WTC11 (cell line): ENCODE data around the gene TSHZ1. TPM values are rescaled to one million over a fixed set of nuclear protein-coding genes. Genes with fewer than 3 reads are reported as not detected.

Source experiments
- ATAC-seq: fragments of 200-7000 bp; cut with Tn5 transposase; 2 replicates; pipeline ENCODE4 v1.10.0; 2021; ENCODE audit warnings: mild to moderate bottlenecking, moderate library complexity
- CTCF ChIA-PET: fragments of 300-600 bp; sonication (Branson Sonifier 250); formaldehyde crosslinking; loops from one replicate; lab custom pipeline; 2021; ENCODE audit warnings: antibody characterized with exemption; lab: Charles Lee
- POLR2A ChIA-PET: fragments of 350-600 bp; sonication (Branson Sonifier 250); formaldehyde crosslinking; loops from one replicate; lab custom pipeline; 2021; ENCODE audit warnings: antibody characterized with exemption; lab: Charles Lee
- DNase-seq: peaks from one replicate; pipeline ENCODE4 v3.0.0; 2021; ENCODE audit warnings: low spot score
- H3K27ac Mint-ChIP-seq: 2 replicates; pipeline ENCODE4 v1.8.0; 2021; ENCODE audit warnings: mixed read lengths
- H3K27me3 Mint-ChIP-seq: 2 replicates; pipeline ENCODE4 v1.8.0; 2021; ENCODE audit warnings: low read depth, mild to moderate bottlenecking, moderate library complexity, mixed read lengths
- H3K36me3 Mint-ChIP-seq: 2 replicates; pipeline ENCODE4 v1.8.0; 2021; ENCODE audit warnings: mixed read lengths
- H3K4me1 Mint-ChIP-seq: 2 replicates; pipeline ENCODE4 v1.8.0; 2022; ENCODE audit warnings: mixed read lengths
- H3K4me3 Mint-ChIP-seq: 2 replicates; pipeline ENCODE4 v1.8.0; 2021; ENCODE audit warnings: mild to moderate bottlenecking, moderate library complexity, mixed read lengths
- H3K9me3 Mint-ChIP-seq: 2 replicates; pipeline ENCODE4 v1.8.0; 2021; ENCODE audit warnings: mixed read lengths
- E2F1 ChIP-seq: sonication (generic); formaldehyde crosslinking; IDR thresholded peaks from 2 replicates; pipeline ENCODE4 v1.8.0; 2022; ENCODE audit warnings: mild to moderate bottlenecking, missing genetic modification reagents
- total RNA-seq: library from RNA; stranded (reverse); gene quantifications from 3 replicates; pipeline ENCODE4 v1.2.3, GENCODE V29; 2021

TSHZ1 gene
- total RNA-seq, 1 experiment from 2014 or later = 2.9 TPM

GRCh38 chr18:75338631-75339030 is 128.0 kb downstream of the TSHZ1 start:
- H3K4me1 Mint-ChIP-seq = peaks cover 19% of the 10 kb centered on the region
- DNase-seq = no peak
- POLR2A ChIA-PET = no interaction called here
- CTCF ChIA-PET = no interaction called here
- TF ChIP-seq E2F1 = no peak
- no peak overlapping the region for H3K4me3 Mint-ChIP-seq
- no peak overlapping the region for H3K27ac Mint-ChIP-seq
- no peaks in the 10 kb centered on the region; the same call in 1 of the 2 replicates for H3K36me3 Mint-ChIP-seq
- ATAC-seq = no peak
- H3K9me3 Mint-ChIP-seq = peaks cover 4% of the 10 kb centered on the region; the same call in 1 of the 2 replicates
- no peaks in the 10 kb centered on the region for H3K27me3 Mint-ChIP-seq

Other genes starting within 250 kb of the TSHZ1 start
- 11.8 to 13.8 TPM (median 12.8 TPM) in 3 replicates for gene PTGR3, start 1.7 kb upstream of the TSHZ1 start, total RNA-seq
- gene SMIM21, start 216.9 kb downstream of the TSHZ1 start, total RNA-seq = not detected in 3 replicates